NOMO-1 (cell line): Measurements from ENCODE around the gene HIGD2A.
"Not testable (repeated sequence)": the region's sequence is repeated elsewhere in the genome, so short reads cannot be mapped to it uniquely, and the experiment has no call there.

Source experiments
- DNase-seq, 2 experiments: peaks; one replicate each; lab custom pipeline; 2025; ENCODE audit not compliant: unreplicated experiment in 2 of 2; lab: John Stamatoyannopoulos, UW

HIGD2A gene

DNA sequence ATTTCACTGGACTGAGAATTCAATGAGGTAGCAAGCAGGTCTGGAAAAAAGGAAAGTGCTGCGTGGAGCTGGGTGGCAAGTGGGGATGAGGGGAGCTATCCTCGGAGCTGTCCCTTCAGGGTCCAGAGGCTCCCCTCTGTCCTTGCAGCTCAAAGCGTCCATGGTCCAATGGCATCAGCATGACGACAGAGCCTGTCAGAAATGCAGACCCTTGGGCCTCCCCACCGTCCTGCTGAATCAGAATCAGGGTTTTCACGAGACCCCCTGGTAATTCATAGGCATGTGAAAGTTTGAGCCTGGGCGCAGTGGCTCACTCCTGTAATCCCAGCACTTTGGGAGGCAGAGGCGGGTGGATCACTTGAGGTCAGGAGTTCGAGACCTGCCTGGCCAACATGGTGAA is 5.5 kb downstream of the HIGD2A start:
- no peak for DNase-seq

GRCh38 chr5:176394881-176395675 is 6.5 kb downstream of the HIGD2A start:
- no peak for DNase-seq

DNA sequence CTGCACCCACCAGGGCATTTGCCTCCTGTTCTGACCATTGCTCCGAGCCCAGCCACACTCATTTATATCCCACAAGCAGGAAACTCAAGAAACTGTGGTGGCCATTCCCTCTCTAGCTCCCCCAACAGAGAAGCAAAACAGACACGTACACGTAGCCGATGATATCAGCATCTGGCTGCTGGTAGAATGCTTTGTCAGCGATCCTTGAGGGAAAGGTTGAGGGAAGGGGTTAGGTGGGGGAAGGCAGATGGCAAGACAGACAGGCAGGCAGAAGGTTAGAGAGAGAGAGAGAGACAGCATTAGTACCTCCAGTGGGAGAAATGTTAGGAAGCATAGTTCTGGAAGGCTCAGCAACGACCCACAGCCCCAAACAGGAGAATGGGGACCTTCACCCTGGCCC is 7.8 kb downstream of the HIGD2A start:
- DNase-seq: no peak

- no peak for DNase-seq
Measured at GRCh38 chr5:176397736-176398420, 9.3 kb downstream of the HIGD2A start.

- DNase-seq: no peak
Measured at GRCh38 chr5:176400382-176401156, 12.0 kb downstream of the HIGD2A start.

GRCh38 chr5:176401281-176402205 is 13.0 kb downstream of the HIGD2A start:
- no peak for DNase-seq

GRCh38 chr5:176405656-176406435 is 17.3 kb downstream of the HIGD2A start:
- no peak for DNase-seq

GRCh38 chr5:176406436-176407052 is 18.0 kb downstream of the HIGD2A start:
- no peak for DNase-seq

DNA sequence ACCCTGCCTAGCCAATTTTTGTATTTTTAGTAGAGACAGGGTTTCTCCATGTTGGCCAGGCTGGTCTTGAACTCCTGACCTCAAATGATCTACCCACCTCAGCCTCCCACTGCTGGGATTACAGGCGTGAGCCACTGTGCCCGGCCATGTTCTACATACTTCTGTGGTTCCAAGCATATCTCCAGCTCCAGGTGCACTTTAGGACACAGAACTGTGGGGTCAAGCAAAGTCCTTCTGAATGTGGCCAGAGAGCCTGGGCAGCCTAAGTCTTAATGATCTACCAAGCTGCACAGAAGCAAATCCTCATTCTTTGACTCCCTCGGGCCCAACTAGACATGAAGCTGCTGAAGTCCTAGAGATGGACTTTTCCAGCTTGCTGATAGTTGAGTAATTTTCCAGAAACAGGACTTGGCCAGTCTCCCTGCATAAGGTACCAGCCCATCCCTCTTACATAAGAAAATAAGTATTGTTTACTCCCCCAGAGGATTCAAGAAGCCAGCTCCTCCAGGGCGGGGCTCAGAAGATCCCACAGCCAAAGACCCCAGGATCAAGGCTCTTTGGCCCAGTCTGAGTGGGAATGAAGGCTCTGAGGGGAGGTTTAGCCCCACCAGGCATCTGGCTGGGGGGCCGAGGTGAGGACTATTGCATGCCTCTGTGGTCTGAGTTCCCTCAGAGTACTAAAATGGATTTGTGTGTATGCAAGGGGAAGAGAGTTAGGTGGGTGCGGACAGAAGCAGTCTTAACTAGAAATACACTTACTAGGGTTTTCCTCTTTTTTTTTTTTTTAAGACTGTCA is 19.1 kb downstream of the HIGD2A start:
- DNase-seq: no peak

DNA sequence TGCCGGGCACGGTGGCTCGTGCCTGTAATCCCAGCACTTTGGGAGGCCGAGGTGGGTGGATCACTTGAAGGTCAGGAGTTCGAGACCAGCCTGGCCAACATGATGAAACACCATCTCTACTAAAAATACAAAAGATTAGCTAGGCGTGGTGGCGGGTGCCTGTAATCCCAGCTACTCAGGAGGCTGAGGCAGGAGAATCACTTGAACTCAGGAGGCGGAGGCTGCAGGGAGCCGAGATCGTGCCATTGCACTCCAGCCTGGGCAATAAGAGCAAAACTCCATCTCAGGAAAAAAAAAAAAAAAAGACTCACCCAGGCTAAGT is 19.7 kb downstream of the HIGD2A start:
- DNase-seq: not testable (repeated sequence)

- DNase-seq: no peak
Measured at GRCh38 chr5:176408590-176408989, 20.0 kb downstream of the HIGD2A start.

GRCh38 chr5:176409765-176410164 is 21.2 kb downstream of the HIGD2A start:
- no peak for DNase-seq

DNA sequence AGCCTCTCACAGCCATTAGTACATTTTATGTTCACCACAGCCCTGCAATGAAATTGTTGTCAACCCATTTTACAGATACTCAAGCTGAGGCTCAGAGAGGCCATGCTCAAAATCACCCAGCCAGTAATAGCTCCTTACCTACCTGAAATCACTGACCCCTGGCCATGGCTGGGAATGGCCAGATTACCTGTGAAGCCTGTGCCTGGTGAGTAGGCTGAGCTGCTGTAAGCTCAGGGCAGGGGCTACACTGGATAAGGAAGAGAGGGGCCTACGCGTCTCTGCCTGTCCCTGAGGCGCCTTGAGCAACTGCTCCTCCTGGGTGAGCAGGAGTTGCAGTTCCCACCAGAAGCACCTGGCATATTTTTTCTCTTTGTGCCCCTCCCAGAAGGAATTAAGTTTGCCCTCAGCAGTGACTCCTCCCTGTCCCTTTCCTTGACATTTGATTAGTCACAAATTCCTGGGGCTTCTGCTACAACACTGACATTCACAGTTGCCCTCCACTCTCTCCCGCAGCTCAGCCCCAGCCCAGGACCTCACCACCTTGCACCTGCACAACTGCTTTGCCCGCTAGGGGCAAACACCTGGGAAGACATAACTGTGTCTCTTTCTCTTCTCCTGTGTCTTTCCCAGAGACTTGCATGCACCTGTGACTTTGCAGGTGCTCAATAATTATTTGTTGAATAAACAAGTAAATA is 22.1 kb downstream of the HIGD2A start:
- DNase-seq: no peak

DNA sequence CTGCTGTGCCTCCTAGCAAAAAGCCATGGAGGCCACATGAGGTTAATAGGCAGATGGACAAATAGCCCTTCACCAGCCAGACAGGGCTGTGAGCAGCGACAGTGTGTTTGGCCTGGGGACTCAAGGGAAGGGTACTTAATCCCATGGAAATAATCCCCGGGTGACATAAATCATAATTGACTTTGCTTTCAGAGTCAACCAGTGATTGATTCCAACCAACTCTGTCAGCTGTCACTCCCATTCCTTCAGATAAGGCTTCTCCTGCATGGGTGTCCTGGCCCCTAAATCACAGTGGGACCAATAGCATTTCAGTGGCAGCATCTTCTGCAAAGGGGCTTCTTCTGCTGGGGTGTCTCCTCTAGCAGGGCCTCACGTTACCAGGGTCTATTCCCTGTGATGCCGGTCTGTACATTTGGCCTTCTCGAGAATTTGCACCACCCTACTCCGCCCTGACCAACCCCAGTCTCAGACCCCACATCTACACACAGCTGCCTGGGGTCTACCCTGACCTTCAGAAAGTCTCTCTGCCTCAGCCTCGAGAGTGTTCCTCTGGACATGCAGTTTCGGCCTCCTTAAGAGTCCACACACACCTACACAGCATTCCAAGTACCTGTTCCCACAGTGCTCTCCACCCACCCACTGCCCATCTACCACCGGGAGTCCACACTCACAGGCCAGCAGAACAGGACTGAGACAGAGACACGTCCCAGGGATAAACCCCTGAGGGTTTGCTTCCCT is 24.1 kb downstream of the HIGD2A start:
- DNase-seq: no peak

- no peak for DNase-seq
Measured at GRCh38 chr5:176413255-176413565, 24.7 kb downstream of the HIGD2A start.

- DNase-seq: no peak
Measured at GRCh38 chr5:176413709-176414191, 25.2 kb downstream of the HIGD2A start.

DNA sequence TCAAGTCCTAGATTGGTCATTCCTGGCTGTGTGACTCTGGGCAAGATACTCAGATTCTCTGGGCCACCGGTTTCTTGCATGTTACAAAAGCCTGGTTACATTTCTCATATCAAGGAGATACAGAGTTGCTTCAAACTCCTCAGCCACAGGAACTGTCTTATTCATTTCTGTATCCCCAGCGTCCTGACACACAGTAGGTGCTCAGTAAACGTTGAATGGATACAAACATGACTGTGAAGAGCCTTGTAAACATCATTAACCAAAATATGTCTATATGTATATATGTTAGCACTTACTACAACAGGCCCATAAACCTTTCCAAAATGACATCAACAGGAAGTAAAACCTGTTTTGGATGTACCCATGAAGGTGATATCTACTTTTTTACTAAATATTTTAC is 26.2 kb downstream of the HIGD2A start:
- DNase-seq: no peak
